ENCODE results near the gene OPCML.

The OPCML gene

DNA sequence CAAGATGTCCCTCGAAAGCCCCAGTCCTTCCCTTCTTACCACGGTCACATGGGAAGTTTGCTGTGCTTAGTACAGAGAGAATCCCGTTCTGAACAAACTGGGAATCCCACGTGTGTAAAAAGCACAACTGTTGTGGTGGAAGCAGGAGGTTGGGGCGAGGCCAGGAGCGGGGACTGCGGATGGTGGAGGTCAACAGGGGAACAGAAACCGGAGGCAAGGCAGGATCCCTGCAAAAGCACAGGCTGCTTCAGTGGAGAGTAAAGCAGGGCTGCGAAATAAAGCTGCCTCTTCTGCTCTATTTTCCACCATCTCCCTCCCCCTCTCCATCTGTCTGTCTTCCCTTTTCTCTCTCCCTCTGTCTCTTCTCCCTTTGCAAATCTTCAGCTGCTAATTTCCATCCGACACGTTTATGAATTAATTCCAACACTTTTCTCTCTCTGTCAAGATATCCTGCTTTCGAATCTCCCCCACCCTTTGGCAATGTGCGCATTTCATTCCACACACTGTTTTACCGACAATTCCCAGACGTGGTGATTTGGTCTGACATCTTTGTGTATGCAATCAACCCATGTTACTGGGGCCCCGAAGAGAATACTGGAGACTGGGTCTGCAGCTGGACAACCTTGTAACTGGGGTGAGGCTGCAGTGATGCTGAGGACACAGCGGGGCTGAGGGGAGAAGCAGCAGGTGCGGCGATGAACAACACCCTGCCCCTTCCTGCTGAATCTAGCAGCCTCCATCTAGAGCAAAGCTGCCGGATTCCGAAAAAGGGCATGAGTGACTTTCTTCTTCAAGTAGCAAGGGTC is 571.8 kb downstream of the OPCML start:
- in situ Hi-C loops (cut with MboI; ENCODE audit: low sequenced_read_pairs, unreplicated experiment): no loop called here
- TF ChIP-seq CTCF (IDR thresholded peaks at IDR 0.05; ENCODE audit: borderline replicate concordance, control extremely low read depth, extremely low read depth, insufficient read depth, missing control alignments): no peak
- no peak for DNase-seq (ENCODE audit: low spot score)

GRCh38 chr11:132959693-132960092 is 572.6 kb downstream of the OPCML start:
- TF ChIP-seq CTCF (IDR thresholded peaks at IDR 0.05; ENCODE audit: borderline replicate concordance, control extremely low read depth, extremely low read depth, insufficient read depth, missing control alignments): no peak
- in situ Hi-C loops (cut with MboI; ENCODE audit: low sequenced_read_pairs, unreplicated experiment): no loop called here
- DNase-seq (ENCODE audit: low spot score): no peak

GRCh38 chr11:132957881-132958280 is 574.4 kb downstream of the OPCML start:
- in situ Hi-C loops (cut with MboI; ENCODE audit: low sequenced_read_pairs, unreplicated experiment): no loop called here
- no peak for TF ChIP-seq CTCF (IDR thresholded peaks at IDR 0.05; ENCODE audit: borderline replicate concordance, control extremely low read depth, extremely low read depth, insufficient read depth, missing control alignments)
- no peak for DNase-seq (ENCODE audit: low spot score)

DNA sequence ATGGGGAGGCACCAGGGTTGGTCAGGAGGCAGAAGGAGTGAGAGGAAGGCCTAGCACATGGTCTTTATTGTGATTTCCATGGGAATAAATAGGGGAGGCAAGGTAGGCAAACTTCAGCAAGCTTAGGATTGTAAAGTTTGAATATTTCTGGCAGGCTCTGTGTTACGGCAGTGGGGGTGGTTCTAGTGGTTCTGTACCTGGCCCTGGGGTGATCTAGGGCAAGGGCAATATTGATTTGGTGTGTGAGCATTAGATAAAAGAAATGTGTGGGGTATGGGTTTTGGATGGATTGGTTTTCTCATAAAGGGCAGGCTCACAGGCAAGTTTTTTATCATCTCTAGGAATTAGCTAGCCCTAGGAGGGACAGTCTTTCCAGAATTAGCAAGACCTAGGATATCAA is 584.0 kb downstream of the OPCML start:
- TF ChIP-seq CTCF (IDR thresholded peaks at IDR 0.05; ENCODE audit: borderline replicate concordance, control extremely low read depth, extremely low read depth, insufficient read depth, missing control alignments): no peak
- in situ Hi-C loops (cut with MboI; ENCODE audit: low sequenced_read_pairs, unreplicated experiment): no loop called here
- no peak for DNase-seq (ENCODE audit: low spot score)

GRCh38 chr11:132944569-132944944 is 587.7 kb downstream of the OPCML start:
- no peak for DNase-seq (ENCODE audit: low spot score)
- in situ Hi-C loops (cut with MboI; ENCODE audit: low sequenced_read_pairs, unreplicated experiment): no loop called here
- no peak for TF ChIP-seq CTCF (IDR thresholded peaks at IDR 0.05; ENCODE audit: borderline replicate concordance, control extremely low read depth, extremely low read depth, insufficient read depth, missing control alignments)

GRCh38 chr11:132943706-132944568 is 588.4 kb downstream of the OPCML start:
- no peak for TF ChIP-seq CTCF (IDR thresholded peaks at IDR 0.05; ENCODE audit: borderline replicate concordance, control extremely low read depth, extremely low read depth, insufficient read depth, missing control alignments)
- no peak for DNase-seq (ENCODE audit: low spot score)
- in situ Hi-C loops (cut with MboI; ENCODE audit: low sequenced_read_pairs, unreplicated experiment): no loop called here
